GM18502 (cell line): Measurements from ENCODE around the gene LRRC8D.
"Not testable (repeated sequence)": the region's sequence is repeated elsewhere in the genome, so short reads cannot be mapped to it uniquely, and the experiment has no call there.

ENCODE experiments used
- ATAC-seq: cut with Tn5 transposase; IDR thresholded peaks from one replicate; pipeline ENCODE4 v1.9.1; 2021; ENCODE audit warnings: mild to moderate bottlenecking; ENCODE audit not compliant: unreplicated experiment, poor library complexity

Gene LRRC8D

DNA sequence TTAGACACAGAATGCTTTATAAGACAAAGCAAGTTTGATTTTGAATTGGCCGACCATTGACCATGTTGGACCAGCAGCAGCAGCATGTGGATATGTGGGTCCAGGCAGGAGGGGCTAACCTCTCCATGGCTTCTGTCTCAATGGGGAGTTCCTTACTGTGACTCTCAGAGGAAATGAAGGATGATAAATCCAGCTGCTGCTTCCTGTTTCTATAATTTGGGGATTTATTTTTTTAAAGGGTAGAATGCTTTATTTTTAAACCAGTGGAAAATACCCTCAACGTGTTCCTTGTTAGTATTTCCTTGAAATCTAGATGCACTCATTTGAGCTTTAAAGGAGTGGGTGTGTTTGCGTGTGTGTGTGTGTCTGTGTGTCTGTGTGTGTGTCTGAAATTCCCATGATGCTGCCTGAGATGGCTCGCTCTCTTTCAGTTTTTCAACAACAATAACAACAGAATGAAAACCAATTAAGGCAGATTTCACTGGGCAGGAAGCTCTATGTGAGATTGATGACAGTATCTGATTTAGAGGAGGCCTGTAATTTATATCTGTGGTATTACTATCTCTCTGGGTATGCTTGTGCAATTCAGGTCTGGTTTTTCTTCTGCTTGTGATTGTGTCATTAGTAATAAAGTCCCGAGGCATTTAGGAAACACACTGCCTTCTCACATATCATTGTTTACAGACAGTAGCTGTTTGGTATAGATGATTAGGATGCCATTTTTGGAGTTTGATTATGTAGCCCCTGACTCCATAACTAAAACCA, 88.0 kb downstream of the LRRC8D start:
- ATAC-seq = no peak

DNA sequence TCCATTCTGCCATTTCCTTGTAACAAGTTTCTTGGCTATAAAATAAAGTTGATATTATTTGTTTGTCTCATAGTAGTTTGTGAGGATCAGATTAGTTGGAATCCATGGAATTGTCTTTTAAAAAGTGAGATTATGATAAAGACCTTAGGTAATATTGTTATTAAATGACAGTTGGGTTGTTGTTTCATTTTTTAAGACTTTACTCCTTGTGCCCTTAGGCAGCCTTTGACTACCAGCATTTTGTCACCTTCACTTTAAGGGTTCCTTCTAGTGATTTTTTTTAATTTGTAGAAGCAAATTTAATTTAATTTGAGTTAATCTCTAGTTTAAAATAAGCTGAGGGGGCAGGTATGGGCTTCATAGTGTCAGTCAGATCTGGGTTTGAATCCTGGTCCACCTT, 89.4 kb downstream of the LRRC8D start:
- no peak for ATAC-seq

DNA sequence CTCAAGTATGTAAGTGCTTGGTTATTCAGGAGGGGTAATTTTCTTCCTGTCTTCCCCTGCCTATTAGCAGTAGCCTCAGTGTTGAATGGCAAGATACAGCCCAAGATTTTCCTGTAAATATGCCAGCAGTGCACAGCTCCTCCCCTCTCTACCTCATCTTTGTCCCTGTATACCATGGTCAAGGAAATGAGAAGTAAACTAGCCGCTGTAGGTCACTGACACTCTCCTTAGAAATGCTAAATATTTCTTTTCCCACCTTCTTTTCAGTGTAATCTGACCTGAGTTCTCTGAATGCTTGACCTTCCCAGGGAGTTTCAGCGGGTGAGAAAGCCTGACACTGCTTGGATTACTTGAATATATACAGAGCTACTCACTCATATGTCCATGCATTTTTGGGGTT, 89.9 kb downstream of the LRRC8D start:
- ATAC-seq = no peak

DNA sequence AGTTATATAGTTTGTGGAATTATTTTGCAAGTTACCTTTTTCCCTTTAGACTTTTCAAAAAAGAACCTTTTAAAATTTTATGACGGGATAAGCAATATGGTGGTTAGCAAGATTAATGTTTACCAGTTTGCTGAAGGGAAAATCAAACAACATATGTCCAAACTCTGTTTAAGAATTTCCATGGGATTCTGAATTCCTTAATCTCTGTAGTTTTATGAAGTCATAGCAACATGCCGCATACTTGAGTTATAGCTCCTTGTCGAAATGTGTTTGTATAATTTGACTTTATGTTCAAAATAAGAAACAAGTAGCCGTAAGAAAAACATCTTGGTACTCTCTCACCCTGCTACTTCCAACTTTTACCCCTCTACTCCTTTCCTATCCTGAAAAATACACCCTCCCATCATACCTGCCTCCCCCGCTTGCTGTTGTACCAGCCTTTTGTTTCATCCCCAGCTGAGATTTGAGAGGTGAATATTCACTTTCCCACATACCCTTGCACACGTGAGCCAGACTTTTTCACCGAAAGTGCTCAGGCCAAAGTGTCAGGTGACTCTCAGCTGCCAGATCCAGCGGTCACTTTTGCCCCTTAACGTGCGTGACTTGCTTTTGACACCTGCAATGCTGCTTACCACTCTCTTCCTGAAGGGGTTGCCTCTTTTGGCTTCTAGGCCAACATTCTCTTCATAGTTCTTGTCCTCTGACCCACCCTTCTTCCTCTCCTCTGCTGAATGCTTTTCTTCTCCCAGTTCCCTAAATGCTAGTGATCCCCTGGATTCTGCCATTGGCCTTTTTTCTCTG, 90.6 kb downstream of the LRRC8D start:
- no peak for ATAC-seq

DNA sequence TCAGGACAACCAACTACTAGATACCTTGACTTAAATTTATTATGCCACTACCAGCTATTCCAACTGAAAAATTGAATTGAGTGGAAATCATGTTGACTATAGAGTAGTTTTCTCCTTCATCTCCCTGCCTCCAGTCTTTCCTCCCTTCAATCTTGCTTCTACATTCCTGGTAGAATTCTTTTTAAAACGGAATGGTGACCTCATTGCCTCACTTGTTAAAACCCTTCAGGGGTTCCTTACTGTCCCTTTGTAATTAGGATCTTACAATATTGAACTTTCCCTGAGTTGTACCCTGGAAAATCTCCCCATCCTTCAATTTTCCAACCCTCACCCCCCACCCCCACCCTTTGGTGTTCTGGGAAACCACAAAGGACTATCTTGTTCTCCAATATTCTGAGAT, 91.2 kb downstream of the LRRC8D start:
- ATAC-seq = no peak

DNA sequence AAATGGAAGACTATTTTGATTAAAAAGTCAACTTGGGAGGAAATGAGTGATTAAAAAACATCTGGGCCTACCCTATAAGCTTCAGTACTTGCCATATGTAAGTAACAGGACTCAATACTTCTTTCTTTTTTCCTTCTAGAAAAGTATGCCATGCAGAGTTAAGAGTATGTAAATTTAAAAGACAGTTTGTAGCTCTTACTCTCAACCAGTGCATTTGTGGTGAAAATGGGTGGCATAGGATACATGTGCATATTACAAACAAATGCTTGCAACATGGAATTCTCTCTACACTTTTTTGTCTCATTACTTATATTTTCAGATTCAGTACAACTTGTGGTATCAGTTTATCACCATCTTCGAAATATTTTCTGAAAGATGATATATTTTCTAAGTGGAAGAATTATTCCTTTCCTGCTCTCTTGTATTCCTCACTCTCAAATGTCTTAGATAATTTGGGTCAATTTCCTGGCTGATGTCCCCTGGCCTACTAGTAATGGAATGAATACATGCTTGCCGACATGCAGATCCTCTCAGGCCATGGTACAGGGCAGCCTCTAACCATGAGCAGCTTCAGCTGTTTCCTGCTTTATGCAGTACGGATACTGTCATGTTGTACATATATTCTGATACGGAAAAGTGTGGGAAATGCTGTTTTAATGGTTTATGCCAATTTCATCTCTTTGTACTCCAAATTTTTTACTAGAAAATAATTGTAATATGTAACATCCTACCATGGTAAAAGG, 92.7 kb downstream of the LRRC8D start:
- no peak for ATAC-seq

DNA sequence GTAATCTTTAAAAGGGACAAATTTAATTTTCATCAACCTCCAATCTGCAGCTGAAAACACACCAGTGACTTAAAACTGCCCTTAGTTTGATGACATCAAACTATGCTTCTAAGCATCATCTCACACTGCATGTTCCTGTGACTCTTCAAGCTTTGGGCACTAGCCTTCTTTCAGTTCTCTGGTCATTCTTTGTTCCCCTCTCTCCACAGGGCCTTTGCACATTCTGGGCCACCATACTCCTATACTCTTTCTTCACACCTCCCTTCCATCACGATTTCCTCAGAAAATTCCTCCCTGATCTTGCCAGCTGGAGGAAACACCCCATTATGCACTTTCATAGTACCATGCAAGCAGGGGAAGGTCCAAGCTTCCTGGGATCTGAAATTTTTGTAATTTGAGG, 96.5 kb downstream of the LRRC8D start:
- no peak for ATAC-seq

DNA sequence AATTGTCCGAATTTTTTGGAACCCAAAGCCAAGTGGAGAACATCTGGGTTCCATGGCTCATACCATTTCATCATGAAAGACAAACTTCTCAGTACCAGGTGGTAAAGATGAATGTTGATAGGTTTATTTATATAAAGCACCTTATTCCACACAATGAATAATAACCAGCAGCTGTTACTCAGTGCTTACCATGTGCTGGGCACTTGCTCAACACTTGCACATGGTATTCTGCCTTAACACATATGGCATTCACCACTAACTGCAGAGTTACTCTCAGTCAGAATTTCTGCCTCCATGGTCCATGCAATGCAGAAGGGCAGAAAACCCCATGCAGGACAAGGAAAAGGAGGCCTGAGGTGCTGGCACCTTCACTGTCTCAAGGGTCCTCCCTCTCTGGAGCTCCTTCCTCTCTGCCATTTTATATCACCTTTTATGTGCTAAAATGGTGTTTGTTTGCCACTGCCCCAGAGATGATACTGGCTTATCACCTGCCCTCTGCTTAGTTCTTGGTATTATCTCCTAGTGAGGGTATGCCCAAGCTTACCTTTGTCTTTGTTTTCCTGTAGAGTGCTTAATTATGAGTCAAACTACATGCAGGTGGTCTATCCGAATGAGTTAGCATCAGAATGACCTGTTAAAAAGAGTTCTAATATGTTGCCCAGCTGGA, 97.4 kb downstream of the LRRC8D start:
- ATAC-seq = no peak

DNA sequence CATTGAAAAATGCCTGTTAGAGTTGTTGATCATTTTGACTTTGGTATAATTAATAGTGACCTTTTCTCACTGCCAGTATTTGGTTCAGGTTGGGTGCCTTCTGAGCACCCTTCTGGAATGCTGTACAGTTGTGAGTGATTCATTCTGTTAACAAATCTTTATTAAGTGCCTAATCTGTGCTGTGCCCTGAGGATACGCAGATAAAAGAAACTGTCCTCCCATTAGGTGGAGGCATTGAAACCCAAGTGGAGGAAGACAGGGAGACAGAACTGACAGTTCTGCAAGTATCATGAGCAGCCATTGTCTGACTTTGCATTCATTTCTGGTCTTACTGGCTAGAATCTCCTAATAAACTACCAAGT, 97.9 kb downstream of the LRRC8D start:
- no peak for ATAC-seq

DNA sequence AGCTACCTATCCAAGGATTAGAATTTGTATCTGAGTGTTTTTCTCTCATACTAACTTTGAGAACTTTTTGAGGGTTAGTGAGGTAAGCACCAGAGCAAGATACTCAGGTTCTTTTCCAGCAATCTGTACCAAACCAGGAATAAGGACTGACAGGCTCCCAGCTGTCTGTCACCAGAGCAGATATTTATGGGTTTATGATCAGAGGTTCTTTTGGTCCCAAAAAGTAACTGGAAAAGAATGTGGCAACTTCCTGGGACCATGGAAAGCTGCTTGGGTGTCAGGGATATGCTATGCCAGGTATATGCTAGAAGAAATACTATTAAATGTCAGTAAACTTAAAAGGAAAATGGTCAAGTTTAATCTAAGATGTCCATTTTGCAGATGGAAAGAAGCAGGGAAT, 98.3 kb downstream of the LRRC8D start:
- no peak for ATAC-seq

DNA sequence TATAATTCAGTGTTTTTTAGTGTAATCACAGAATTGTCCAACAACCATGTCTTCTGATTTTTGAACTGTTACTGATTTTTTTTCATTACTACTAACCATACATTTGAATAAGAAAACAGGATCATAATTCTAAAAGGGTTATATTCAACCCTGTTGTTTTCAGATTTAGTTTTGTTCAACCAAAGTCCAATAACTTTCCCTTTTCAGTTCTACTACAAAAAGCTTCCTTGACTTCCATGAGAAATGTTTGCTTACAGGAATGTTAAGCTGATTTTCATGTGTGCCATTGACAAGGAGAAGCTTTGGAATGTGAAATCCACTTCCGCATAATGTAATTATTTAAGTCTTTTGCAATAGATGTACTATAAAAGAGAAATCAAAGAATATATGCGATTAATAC, 102.1 kb downstream of the LRRC8D start:
- no peak for ATAC-seq

DNA sequence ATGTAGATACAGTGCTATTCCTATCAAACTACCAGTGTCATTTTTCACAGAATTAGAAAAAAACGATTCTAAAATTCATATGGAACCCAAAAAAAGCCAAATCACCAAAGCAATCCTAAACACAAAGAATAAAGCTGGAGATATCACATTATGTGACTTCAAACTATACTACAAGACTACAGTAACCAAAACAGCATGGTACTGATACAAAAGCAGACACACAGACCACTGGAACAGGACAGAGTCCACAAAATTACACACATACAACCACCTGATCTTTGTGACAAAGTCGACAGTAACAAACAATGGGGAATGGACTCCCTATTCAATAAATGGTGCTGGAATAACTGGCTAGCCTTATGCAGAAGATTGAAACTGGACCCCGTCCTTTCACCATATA, 102.7 kb downstream of the LRRC8D start:
- no peak for ATAC-seq

DNA sequence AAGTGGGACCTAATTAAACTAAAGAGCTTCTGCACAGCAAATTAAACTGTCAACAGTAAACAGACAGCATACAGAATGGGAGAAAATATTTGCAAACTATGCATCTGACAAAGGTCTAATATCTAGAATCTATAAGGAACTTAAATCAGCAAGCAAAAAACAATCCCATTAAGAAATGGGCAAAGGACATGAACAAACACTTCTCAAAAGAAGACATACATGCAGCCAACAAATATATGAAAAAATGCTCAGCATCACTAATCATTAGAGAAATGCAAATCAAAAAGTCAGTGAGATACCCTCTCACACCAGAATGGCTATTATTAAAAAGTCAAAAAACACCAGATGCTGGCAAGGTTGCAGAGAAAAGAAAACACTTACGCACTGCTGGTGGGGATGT, 103.2 kb downstream of the LRRC8D start:
- ATAC-seq = not testable (repeated sequence)

DNA sequence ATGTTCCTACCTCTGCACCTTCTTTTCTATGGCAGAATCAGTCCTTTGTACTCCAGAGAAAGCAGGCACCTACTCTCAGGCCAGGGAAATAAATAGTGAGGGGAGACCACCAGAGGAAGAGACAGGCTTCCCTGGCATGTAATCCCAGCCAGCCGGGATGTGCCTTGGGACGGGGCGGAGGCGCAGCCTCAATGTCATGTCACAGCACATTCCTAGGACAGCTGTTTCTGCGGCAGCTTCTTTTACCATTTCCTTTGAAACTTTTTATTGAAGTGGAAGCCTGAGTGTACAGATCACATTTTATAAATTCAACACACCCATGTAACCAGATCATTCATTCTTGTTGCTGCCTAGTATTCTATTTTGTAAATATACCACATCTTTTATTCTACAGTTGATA, 106.2 kb downstream of the LRRC8D start:
- ATAC-seq = no peak

DNA sequence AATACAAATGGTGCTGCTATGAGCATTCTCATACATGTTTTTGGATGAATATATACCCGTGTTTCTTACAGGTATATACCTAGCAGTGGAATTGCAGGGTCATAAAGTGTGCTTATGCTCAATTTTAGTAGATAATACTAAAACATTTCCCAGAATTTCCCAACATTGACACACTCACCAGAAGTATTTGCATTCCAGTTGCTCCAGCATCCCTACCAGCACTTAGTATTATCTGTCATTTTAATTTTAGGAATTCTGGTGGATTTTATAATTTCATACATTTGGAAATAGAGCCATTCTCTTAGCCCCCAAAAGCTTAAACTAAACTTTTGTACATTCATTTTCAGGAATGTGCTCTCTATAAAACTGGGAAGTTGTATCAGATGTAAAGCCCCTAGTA, 106.6 kb downstream of the LRRC8D start:
- ATAC-seq = no peak

DNA sequence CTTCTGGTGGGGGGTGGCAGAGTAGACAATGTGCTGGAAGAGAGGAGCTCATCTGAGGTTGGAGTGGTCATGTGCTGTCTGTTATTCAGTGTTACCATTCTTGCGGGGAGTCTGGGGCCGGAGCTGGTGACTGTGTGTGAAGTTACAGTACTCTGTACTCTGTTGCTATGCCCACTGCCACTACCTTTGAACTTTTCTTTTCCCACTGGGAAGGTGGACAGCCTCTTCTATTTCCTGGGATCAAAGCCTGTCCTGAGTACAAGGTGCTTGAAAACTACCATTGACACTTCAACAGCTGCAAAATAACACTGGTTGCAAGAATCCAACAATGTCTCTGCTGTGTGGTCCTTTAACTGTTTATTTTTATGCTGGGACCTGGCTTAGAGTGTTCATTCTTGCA, 107.7 kb downstream of the LRRC8D start:
- no peak for ATAC-seq

DNA sequence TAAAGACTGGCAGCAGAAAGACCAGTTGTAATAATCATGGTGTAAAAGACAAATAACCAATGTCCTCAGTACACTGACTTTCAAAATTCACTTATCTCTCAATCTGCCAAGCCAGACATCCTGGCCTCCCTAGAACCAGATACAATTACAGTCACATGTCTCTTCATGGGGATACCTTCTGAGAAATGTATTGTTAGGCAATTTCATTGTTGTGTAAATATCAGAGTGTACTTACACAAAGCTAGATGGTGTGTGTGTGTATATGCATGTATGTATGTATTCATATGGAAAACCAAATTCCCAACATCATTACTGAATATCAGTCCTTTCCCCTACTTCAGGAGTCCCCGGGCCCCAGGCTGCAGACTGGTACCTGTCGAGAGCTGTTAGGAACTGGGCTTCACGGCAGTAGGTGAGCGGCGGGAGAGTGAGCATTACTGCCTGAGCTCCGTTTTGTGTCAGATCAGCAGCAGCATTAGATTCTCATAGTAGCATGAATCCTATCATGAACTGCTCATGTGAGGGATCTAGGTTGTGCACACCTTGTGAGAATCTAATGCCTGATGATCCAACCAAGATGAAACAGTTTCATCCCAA, 108.7 kb downstream of the LRRC8D start:
- ATAC-seq = no peak

DNA sequence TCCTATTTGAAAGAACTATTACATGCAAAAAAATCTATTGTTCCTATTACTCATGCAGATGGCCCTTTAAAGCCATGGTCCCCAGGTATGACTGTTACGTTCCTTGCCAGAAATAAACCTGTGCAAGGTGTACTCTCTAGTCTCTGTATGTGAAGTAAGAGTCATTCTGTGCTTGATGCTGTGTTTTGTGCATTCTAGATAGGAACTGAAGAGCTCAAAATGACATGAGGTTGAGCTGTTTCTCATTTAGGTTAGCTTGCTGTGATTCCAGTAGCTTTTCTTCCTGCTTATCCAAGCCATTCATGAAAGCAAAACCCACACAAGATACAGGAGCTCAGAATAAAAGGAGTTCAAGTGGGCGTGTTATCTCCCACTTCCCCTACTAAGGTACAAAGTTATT, 109.7 kb downstream of the LRRC8D start:
- ATAC-seq = no peak

DNA sequence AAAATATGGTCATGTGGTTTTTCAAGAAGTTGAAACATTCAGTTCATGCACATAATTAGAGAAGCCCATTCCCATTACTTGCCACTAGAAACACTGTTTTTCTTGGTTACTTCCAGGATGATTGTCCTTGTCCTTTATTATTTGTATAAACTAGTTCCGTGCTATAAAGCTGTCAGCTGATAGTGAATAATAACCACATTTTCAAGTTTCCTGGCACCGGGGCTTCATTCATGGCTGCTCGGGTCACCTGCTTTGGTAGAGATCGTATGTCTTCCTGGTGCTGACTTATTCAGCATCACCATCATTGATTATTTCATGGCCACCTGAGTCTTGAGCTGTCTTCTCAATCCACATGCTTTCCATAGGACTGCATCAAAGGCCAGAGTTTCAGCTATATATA, 111.1 kb downstream of the LRRC8D start:
- no peak for ATAC-seq

DNA sequence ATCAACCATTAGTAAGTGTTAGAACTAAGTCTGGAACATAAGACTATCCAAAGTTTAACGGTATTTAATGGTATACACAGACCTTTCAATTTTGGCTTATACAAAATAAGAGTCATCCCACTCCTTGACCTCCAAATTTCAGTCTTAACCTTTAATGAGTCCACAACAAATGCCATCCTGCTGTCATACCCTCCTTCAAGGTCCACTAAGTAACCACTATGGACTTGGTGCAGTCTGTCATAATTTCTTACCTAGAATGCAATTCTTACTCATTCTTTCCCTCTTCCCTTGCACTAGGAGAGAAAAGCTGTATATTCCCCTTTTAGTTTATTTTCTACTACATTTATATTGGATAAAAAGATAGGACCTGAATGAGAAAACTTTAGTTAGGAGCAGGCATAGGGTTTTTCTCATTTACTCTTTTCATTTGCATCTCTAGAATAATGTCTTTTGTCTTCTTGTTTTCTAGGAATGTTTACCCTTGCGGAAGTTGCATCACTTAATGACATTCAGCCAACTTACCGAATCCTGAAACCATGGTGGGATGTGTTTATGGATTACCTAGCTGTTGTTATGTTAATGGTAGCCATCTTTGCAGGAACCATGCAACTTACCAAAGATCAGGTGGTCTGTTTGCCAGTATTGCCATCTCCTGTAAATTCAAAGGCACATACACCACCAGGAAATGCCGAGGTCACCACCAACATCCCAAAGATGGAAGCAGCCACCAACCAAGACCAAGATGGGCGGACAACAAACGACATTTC, 111.9 kb downstream of the LRRC8D start:
- ATAC-seq = no peak
